MM.1S (cell line): ENCODE results near the gene INTS13.

Source experiments
- DNase-seq: peaks from one replicate; pipeline ENCODE4 v3.0.0-alpha.2; 2015
- H2AFZ ChIP-seq: fragments of 300-600 bp; sonication (generic); 2 replicates; pipeline ENCODE4 v1.6.0; 2016; ENCODE audit warnings: antibody characterized with exemption, low read length
- H3F3A ChIP-seq: fragments of 300-600 bp; sonication (generic); 2 replicates; pipeline ENCODE4 v1.6.1; 2016; ENCODE audit warnings: mild to moderate bottlenecking, antibody characterized with exemption, low read length, moderate library complexity, mixed read lengths; ENCODE audit not compliant: insufficient read depth
- H3K27ac ChIP-seq: fragments of 300-600 bp; sonication (generic); 2 replicates; pipeline ENCODE4 v1.5.1; 2016; ENCODE audit warnings: mild to moderate bottlenecking, low read length
- H3K27me3 ChIP-seq: fragments of 300-600 bp; sonication (generic); replicated peaks from 2 replicates; pipeline ENCODE4 v1.6.0; 2016; ENCODE audit warnings: low read length; ENCODE audit not compliant: insufficient read depth
- H3K36me3 ChIP-seq: fragments of 300-600 bp; sonication (generic); replicated peaks from 2 replicates; pipeline ENCODE4 v1.6.1; 2016; ENCODE audit warnings: mild to moderate bottlenecking, low read length, mixed read lengths; ENCODE audit not compliant: insufficient read depth
- H3K4me1 ChIP-seq: fragments of 300-600 bp; sonication (generic); 2 replicates; pipeline ENCODE4 v1.6.1; 2016; ENCODE audit warnings: low read length, mixed read lengths
- H3K4me2 ChIP-seq: fragments of 300-600 bp; sonication (generic); 2 replicates; pipeline ENCODE4 v1.6.0; 2016; ENCODE audit warnings: low read depth, low read length
- H3K4me3 ChIP-seq: fragments of 300-600 bp; sonication (generic); 2 replicates; pipeline ENCODE4 v1.5.1; 2016; ENCODE audit warnings: low read length, mixed read lengths
- H3K79me2 ChIP-seq: fragments of 300-600 bp; sonication (generic); 2 replicates; pipeline ENCODE4 v1.6.1; 2016; ENCODE audit warnings: mixed run types, low read length, mixed read lengths
- H3K9ac ChIP-seq: fragments of 300-600 bp; sonication (generic); 2 replicates; pipeline ENCODE4 v1.6.1; 2016; ENCODE audit warnings: low read length, mixed read lengths
- H3K9me2 ChIP-seq: fragments of 300-600 bp; sonication (generic); replicated peaks from 2 replicates; pipeline ENCODE4 v1.6.1; 2016; ENCODE audit warnings: mild to moderate bottlenecking, low read length, mixed read lengths; ENCODE audit not compliant: insufficient read depth
- H3K9me3 ChIP-seq: fragments of 300-600 bp; sonication (generic); replicated peaks from 2 replicates; pipeline ENCODE4 v1.6.1; 2016; ENCODE audit warnings: mild to moderate bottlenecking, low read length, mixed read lengths; ENCODE audit not compliant: insufficient read depth
- H4K20me1 ChIP-seq: fragments of 300-600 bp; sonication (generic); 2 replicates; pipeline ENCODE4 v1.6.1; 2016; ENCODE audit warnings: mild to moderate bottlenecking, low read length, moderate library complexity, mixed read lengths; ENCODE audit not compliant: insufficient read depth
- CTCF ChIP-seq: fragments of 300-600 bp; sonication (generic); IDR thresholded peaks from 2 replicates; pipeline ENCODE4 v1.5.1; 2016; ENCODE audit warnings: antibody characterized with exemption, low read length, mixed read lengths
- EZH2 ChIP-seq: fragments of 300-600 bp; sonication (generic); optimal IDR thresholded peaks from 2 replicates; pipeline ENCODE3; 2017; ENCODE audit warnings: low read depth, mild to moderate bottlenecking, antibody characterized with exemption, low read length, mixed read lengths
- EZH2phosphoT487 ChIP-seq: fragments of 300-600 bp; sonication (generic); IDR thresholded peaks from 2 replicates; pipeline ENCODE4 v1.6.1; 2018; ENCODE audit warnings: antibody characterized with exemption, low read length

The INTS13 gene

GRCh38 chr12:26970136-26970535 lies 32.4 kb upstream of the INTS13 start:
- 0 out of 2 replicates have a peak, but pooled peaks cover 5% of the 10 kb centered on the region for H3K36me3 ChIP-seq
- no peak overlapping the region for H3K4me3 ChIP-seq
- no peaks in the 10 kb centered on the region for H3K9me3 ChIP-seq
- H3K79me2 ChIP-seq = no peaks in the 10 kb centered on the region
- TF ChIP-seq CTCF (no peak), EZH2 (no peak), EZH2phosphoT487 (no peak)
- H3K27ac ChIP-seq = no peak overlapping the region
- H3K4me1 ChIP-seq = peaks cover 20% of the 10 kb centered on the region
- no peak overlapping the region for H2AFZ ChIP-seq
- peaks cover 10% of the 10 kb centered on the region; the same call in 1 of the 2 replicates for H3F3A ChIP-seq
- H4K20me1 ChIP-seq = no peaks in the 10 kb centered on the region
- H3K9me2 ChIP-seq = no peaks in the 10 kb centered on the region
- H3K4me2 ChIP-seq = no peak overlapping the region
- H3K9ac ChIP-seq = no peak overlapping the region
- H3K27me3 ChIP-seq = no peaks in the 10 kb centered on the region
- DNase-seq = no peak

GRCh38 chr12:26966842-26967241 lies 29.1 kb upstream of the INTS13 start:
- Histone ChIP-seq H3K9me3 (no peaks in the 10 kb centered on the region), H3F3A (peaks cover 6% of the 10 kb centered on the region; the same call in 1 of the 2 replicates), H3K27me3 (no peaks in the 10 kb centered on the region), H3K4me1 (peaks cover 19% of the 10 kb centered on the region), H3K79me2 (0 out of 2 replicates have a peak, but pooled peaks cover 5% of the 10 kb centered on the region), H3K36me3 (0 out of 2 replicates have a peak, but pooled peaks cover 5% of the 10 kb centered on the region), H3K4me3 (no peak overlapping the region), H3K27ac (no peak overlapping the region), H4K20me1 (no peaks in the 10 kb centered on the region), H3K9ac (no peak overlapping the region), H3K9me2 (no peaks in the 10 kb centered on the region), H3K4me2 (no peak overlapping the region), H2AFZ (no peak overlapping the region)
- no peak for DNase-seq
- TF ChIP-seq CTCF = no peak
- TF ChIP-seq EZH2 = no peak
- TF ChIP-seq EZH2phosphoT487 = no peak

- H3K4me1 ChIP-seq = no peaks in the 10 kb centered on the region
- H3K36me3 ChIP-seq = peaks cover 5% of the 10 kb centered on the region; the same call in 1 of the 2 replicates
Observed at GRCh38 chr12:26963413-26963812, 25.6 kb upstream of the INTS13 start.

More at GRCh38 chr12:26963413-26963812, 25.6 kb upstream of the INTS13 start:
- no peaks in the 10 kb centered on the region for H3K9me3 ChIP-seq
- H3K9me2 ChIP-seq = no peaks in the 10 kb centered on the region
- TF ChIP-seq EZH2phosphoT487 (no peak), EZH2 (no peak), CTCF (no peak)
- H4K20me1 ChIP-seq = no peaks in the 10 kb centered on the region
- H3K79me2 ChIP-seq = peaks cover 8% of the 10 kb centered on the region; the same call in 1 of the 2 replicates
- H3K4me3 ChIP-seq = no peak overlapping the region
- no peak for DNase-seq
- H3F3A ChIP-seq = no peaks in the 10 kb centered on the region
- H3K27me3 ChIP-seq = no peaks in the 10 kb centered on the region
- H2AFZ ChIP-seq = no peak overlapping the region
- H3K9ac ChIP-seq = no peak overlapping the region
- H3K27ac ChIP-seq = no peak overlapping the region
- H3K4me2 ChIP-seq = no peak overlapping the region
